Activated naive CD8-positive, alpha-beta T cell treated with anti-CD3 and anti-CD28 coated beads for 36 hours (primary cell): ENCODE measurements around the gene PBX4. TPM values are rescaled to one million over a fixed set of nuclear protein-coding genes. Genes with fewer than 3 reads are reported as not detected.

ENCODE experiments used
- DNase-seq: peaks from one replicate; pipeline ENCODE4 v3.0.0; 2021
- H3K27ac Mint-ChIP-seq: one replicate; pipeline ENCODE4 v1.8.0; 2022; ENCODE audit warnings: mild to moderate bottlenecking, moderate library complexity, mixed read lengths
- H3K27me3 Mint-ChIP-seq: one replicate; pipeline ENCODE4 v1.8.0; 2022; ENCODE audit warnings: mild to moderate bottlenecking, mixed read lengths
- H3K36me3 Mint-ChIP-seq: one replicate; pipeline ENCODE4 v1.8.0; 2021; ENCODE audit warnings: mild to moderate bottlenecking, mixed read lengths
- H3K4me1 Mint-ChIP-seq: one replicate; pipeline ENCODE4 v1.8.0; 2021; ENCODE audit warnings: mixed read lengths
- H3K4me3 Mint-ChIP-seq: one replicate; pipeline ENCODE4 v1.8.0; 2022; ENCODE audit warnings: mild to moderate bottlenecking, moderate library complexity, mixed read lengths
- H3K9me3 Mint-ChIP-seq: one replicate; pipeline ENCODE4 v1.8.0; 2022; ENCODE audit warnings: mixed read lengths
- total RNA-seq, 2 experiments: library from RNA; stranded (reverse); gene quantifications; one replicate each; pipeline ENCODE4 v1.2.3, GENCODE V29; 2021

Gene PBX4
- total RNA-seq, 2 experiments from 2014 or later = 8.2 to 9.6 TPM

GRCh38 chr19:19550972-19551852 is 67.3 kb downstream of the PBX4 start:
- Mint-ChIP-seq H3K4me1 (no peaks in the 10 kb centered on the region), H3K4me3 (no peak overlapping the region), H3K27ac (peak overlapping the region; percentile 45), H3K36me3 (no peaks in the 10 kb centered on the region), H3K9me3 (no peaks in the 10 kb centered on the region), H3K27me3 (no peaks in the 10 kb centered on the region)
- DNase-seq = no peak

GRCh38 chr19:19550485-19550929 is 68.0 kb downstream of the PBX4 start:
- Mint-ChIP-seq H3K27ac (no peak overlapping the region), H3K4me1 (no peaks in the 10 kb centered on the region), H3K36me3 (no peaks in the 10 kb centered on the region), H3K4me3 (no peak overlapping the region), H3K27me3 (no peaks in the 10 kb centered on the region), H3K9me3 (no peaks in the 10 kb centered on the region)
- no peak for DNase-seq

- Mint-ChIP-seq H3K27ac (no peak overlapping the region), H3K36me3 (no peaks in the 10 kb centered on the region), H3K4me3 (no peak overlapping the region), H3K4me1 (no peaks in the 10 kb centered on the region), H3K27me3 (no peaks in the 10 kb centered on the region), H3K9me3 (no peaks in the 10 kb centered on the region)
- no peak for DNase-seq
Measured at GRCh38 chr19:19549804-19550464, 68.6 kb downstream of the PBX4 start.

- no peaks in the 10 kb centered on the region for H3K4me1 Mint-ChIP-seq
- H3K27me3 Mint-ChIP-seq = no peaks in the 10 kb centered on the region
- H3K36me3 Mint-ChIP-seq = no peaks in the 10 kb centered on the region
- DNase-seq = no peak
- no peak overlapping the region for H3K27ac Mint-ChIP-seq
- no peaks in the 10 kb centered on the region for H3K9me3 Mint-ChIP-seq
- H3K4me3 Mint-ChIP-seq = no peak overlapping the region
Measured at GRCh38 chr19:19548915-19549759, 69.3 kb downstream of the PBX4 start.

- H3K9me3 Mint-ChIP-seq = no peaks in the 10 kb centered on the region
- H3K27ac Mint-ChIP-seq = no peak overlapping the region
- no peaks in the 10 kb centered on the region for H3K4me1 Mint-ChIP-seq
- H3K36me3 Mint-ChIP-seq = no peaks in the 10 kb centered on the region
- H3K27me3 Mint-ChIP-seq = no peaks in the 10 kb centered on the region
- DNase-seq = no peak
- H3K4me3 Mint-ChIP-seq = no peak overlapping the region
Measured at GRCh38 chr19:19547674-19548336, 70.7 kb downstream of the PBX4 start.

- Mint-ChIP-seq H3K4me1 (peaks cover 3% of the 10 kb centered on the region), H3K27ac (no peak overlapping the region), H3K4me3 (no peak overlapping the region), H3K9me3 (no peaks in the 10 kb centered on the region), H3K27me3 (peaks cover 3% of the 10 kb centered on the region), H3K36me3 (no peaks in the 10 kb centered on the region)
- no peak for DNase-seq
Measured at GRCh38 chr19:19546751-19547162, 71.7 kb downstream of the PBX4 start.

- no peaks in the 10 kb centered on the region for H3K9me3 Mint-ChIP-seq
- no peak overlapping the region for H3K4me3 Mint-ChIP-seq
- peaks cover 3% of the 10 kb centered on the region for H3K27me3 Mint-ChIP-seq
- H3K27ac Mint-ChIP-seq = no peak overlapping the region
- H3K4me1 Mint-ChIP-seq = peaks cover 7% of the 10 kb centered on the region
- no peaks in the 10 kb centered on the region for H3K36me3 Mint-ChIP-seq
- DNase-seq = no peak
Measured at GRCh38 chr19:19545707-19546106, 72.8 kb downstream of the PBX4 start.

GRCh38 chr19:19544954-19545591 is 73.4 kb downstream of the PBX4 start:
- DNase-seq = no peak
- Mint-ChIP-seq H3K27ac (no peak overlapping the region), H3K4me3 (no peak overlapping the region), H3K36me3 (no peaks in the 10 kb centered on the region), H3K9me3 (no peaks in the 10 kb centered on the region), H3K27me3 (peaks cover 3% of the 10 kb centered on the region), H3K4me1 (peaks cover 9% of the 10 kb centered on the region)

GRCh38 chr19:19544257-19544953 is 74.1 kb downstream of the PBX4 start:
- Mint-ChIP-seq H3K27ac (no peak overlapping the region), H3K36me3 (no peaks in the 10 kb centered on the region), H3K9me3 (no peaks in the 10 kb centered on the region), H3K27me3 (peaks cover 3% of the 10 kb centered on the region), H3K4me1 (peaks cover 9% of the 10 kb centered on the region), H3K4me3 (no peak overlapping the region)
- DNase-seq = no peak

GRCh38 chr19:19543640-19544039 is 74.8 kb downstream of the PBX4 start:
- no peak overlapping the region for H3K27ac Mint-ChIP-seq
- no peak for DNase-seq

GRCh38 chr19:19543101-19543500 is 75.4 kb downstream of the PBX4 start:
- no peak overlapping the region for H3K27ac Mint-ChIP-seq
- DNase-seq = no peak
- no peaks in the 10 kb centered on the region for H3K36me3 Mint-ChIP-seq
- no peaks in the 10 kb centered on the region for H3K9me3 Mint-ChIP-seq
- H3K27me3 Mint-ChIP-seq = peaks cover 11% of the 10 kb centered on the region
- H3K4me3 Mint-ChIP-seq = no peak overlapping the region
- peaks cover 15% of the 10 kb centered on the region for H3K4me1 Mint-ChIP-seq

More at GRCh38 chr19:19543640-19544039, 74.8 kb downstream of the PBX4 start:
- Mint-ChIP-seq H3K9me3 (no peaks in the 10 kb centered on the region), H3K36me3 (no peaks in the 10 kb centered on the region), H3K4me3 (no peak overlapping the region), H3K27me3 (peaks cover 9% of the 10 kb centered on the region), H3K4me1 (peaks cover 13% of the 10 kb centered on the region)

GRCh38 chr19:19542507-19542906 is 76.0 kb downstream of the PBX4 start:
- peaks cover 15% of the 10 kb centered on the region for H3K4me1 Mint-ChIP-seq
- H3K9me3 Mint-ChIP-seq = no peaks in the 10 kb centered on the region
- H3K36me3 Mint-ChIP-seq = no peaks in the 10 kb centered on the region
- peaks cover 11% of the 10 kb centered on the region for H3K27me3 Mint-ChIP-seq
- DNase-seq = no peak
- no peak overlapping the region for H3K27ac Mint-ChIP-seq
- H3K4me3 Mint-ChIP-seq = no peak overlapping the region

- Mint-ChIP-seq H3K27me3 (peaks cover 14% of the 10 kb centered on the region), H3K27ac (no peak overlapping the region), H3K9me3 (no peaks in the 10 kb centered on the region), H3K36me3 (no peaks in the 10 kb centered on the region), H3K4me3 (peak overlapping the region; percentile 37), H3K4me1 (peaks cover 15% of the 10 kb centered on the region)
- DNase-seq = no peak
Measured at GRCh38 chr19:19541616-19542015, 76.9 kb downstream of the PBX4 start.
